HCEC 1CT (cell line): ENCODE results near the gene ECE2.

ENCODE experiments used
- DNase-seq: peaks from one replicate; pipeline ENCODE4 v3.0.0-alpha.2; 2017

ECE2 gene

DNA sequence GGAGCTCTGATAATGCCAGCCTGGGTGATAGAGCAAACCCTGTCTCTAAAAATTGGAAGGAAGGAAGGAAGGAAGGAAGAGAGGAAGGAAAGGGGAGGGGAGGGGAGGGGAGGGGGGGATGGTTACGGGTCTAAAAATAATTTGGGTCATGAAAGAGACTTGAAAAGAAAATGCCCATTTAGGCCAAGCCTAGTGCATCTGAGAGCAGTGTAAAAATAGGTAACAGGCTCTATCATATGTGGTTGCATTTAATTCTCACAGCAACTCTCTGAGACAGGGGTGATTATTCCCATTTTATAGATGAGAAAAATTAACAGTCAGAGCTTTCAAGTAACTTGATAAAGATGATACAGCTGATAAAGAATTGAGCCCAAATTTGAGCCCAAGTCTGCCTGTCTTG, 3.6 kb upstream of the ECE2 start:
- DNase-seq: no peak

DNA sequence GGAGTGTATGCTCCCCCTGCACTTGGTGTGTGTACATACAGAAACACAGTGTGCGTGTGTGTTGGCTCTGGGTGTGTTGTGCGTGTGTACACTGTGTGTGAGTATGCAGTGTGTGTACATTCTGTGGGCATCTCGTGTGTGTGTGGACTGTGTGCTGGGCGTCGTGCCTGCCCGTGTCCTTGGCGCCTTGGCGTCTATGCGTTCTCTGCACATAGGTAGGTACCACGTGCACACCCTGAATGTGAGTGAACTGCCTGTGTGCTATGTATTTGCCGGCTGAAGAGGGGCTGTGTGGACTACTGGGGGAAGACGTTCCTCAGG, 481 bp upstream of the ECE2 start:
- no peak for DNase-seq

DNA sequence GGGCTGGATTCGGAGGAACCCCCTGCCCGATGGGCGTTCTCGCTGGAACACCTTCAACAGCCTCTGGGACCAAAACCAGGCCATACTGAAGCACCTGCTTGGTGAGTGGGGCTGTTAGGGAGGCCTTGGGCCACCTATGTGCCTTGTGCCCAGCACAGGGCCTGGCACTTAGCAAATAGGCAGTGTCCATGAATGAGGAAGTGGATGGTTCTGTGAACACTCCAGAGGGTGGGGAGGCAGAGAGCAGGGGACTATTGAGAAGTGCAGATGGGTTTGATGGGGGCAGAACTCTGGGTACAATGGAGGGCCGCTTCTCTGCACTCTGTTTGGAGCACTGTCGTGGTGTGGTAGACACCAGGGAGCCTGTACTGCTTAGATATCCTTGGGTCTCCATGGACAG, 1.5 kb downstream of the ECE2 start:
- no peak for DNase-seq

DNA sequence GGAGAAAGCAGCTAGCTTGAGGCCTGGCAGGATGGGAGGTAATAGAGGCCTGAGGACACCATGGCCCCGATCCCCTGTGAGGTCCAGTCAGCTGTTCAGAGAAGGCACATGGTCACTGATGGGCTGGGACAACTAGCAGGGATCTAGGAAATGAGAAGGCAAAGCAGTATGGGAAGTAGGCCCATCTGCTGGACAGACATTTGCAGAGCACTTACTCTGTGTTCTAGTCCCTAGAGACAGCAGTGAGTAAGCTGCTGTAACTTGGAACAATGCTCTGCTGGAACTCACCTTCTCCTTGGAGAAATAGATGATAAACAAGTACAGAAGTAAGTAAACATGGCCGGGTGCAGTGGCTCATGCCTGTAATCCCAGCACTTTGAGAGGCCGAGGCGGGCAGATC, 7.1 kb downstream of the ECE2 start:
- DNase-seq: no peak

DNA sequence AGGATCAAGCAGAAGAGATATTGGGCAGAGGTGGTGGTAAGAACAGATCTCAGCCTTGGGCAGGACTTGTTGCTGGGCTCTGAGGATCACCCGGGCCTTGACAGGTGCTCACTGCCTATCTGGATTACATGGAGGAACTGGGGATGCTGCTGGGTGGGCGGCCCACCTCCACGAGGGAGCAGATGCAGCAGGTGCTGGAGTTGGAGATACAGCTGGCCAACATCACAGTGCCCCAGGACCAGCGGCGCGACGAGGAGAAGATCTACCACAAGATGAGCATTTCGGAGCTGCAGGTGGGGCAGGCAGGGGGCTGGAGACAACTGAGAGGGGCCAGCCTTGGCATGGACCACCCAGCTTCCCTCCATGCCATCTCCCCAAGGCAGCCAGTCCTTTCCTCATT, 7.9 kb downstream of the ECE2 start:
- DNase-seq: no peak

DNA sequence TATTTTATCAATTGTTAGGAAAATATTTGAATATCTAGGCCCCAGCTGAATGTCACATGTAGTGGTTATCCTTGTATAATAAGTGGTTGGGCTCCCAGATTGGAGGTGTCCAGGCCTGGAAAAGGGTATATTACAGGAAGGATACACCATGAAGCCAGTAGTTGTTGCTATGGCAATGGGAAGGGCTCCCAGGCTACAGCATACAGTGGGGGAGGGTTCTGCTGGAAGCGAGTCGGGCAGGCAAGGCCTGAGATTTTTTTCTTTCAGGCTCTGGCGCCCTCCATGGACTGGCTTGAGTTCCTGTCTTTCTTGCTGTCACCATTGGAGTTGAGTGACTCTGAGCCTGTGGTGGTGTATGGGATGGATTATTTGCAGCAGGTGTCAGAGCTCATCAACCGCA, 8.9 kb downstream of the ECE2 start:
- DNase-seq: peak; percentile 73

DNA sequence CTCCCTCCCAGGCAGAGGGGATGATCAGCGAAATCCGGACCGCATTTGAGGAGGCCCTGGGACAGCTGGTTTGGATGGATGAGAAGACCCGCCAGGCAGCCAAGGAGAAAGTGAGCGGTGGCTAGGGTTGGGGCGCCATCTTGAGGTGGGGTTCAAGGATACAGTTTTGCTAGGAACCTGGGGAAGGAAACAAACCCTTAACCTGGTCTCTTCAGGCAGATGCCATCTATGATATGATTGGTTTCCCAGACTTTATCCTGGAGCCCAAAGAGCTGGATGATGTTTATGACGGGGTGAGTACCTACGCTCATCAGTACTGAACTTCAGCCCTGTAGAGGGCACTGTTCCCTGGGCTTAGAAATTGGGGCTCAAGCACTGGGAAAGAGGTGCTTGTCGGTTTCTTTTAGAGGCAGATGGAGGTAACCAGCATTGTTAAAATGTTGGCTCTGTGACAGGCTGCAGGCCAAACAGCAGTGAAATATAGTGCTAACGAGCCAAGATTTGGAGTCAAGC, 13.7 kb downstream of the ECE2 start:
- peak; percentile 38 for DNase-seq

DNA sequence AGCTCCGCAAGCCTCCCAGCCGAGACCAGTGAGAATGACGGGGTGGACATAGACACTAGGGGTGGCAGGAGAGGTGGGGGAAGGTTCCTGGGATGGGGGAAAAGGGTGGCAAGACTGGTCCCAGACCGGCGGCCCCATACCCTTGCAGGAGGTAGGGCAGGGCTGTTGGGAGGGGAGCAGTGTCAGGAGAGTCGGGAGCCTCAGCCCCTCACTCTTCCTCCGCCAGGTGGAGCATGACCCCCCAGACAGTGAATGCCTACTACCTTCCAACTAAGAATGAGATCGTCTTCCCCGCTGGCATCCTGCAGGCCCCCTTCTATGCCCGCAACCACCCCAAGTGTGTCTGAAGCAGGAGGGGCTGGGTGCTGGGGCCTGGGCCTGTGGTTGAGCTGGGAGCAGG, 14.5 kb downstream of the ECE2 start:
- no peak for DNase-seq

DNA sequence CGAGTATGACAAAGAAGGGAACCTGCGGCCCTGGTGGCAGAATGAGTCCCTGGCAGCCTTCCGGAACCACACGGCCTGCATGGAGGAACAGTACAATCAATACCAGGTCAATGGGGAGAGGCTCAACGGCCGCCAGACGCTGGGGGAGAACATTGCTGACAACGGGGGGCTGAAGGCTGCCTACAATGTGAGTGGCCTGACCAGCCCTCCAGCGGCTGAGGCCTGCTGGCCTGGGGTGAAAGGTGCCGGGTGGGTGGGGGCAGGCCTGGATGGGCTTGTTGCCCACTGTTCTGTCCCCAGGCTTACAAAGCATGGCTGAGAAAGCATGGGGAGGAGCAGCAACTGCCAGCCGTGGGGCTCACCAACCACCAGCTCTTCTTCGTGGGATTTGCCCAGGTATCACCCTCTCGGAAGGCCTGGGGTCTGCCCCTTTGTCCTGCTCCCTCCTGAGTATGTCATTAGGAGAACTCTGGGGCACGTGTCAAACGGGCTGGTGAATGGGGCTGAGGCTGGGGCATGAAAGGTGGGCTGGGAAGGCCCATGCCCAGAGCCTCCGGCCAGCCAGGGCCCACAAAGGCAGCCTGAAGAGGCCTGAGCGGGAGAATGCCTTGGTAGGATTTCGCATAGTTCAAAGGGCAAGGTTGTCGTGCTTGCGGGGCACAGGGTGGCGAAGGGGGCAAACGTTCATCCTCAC, 15.4 kb downstream of the ECE2 start:
- no peak for DNase-seq

DNA sequence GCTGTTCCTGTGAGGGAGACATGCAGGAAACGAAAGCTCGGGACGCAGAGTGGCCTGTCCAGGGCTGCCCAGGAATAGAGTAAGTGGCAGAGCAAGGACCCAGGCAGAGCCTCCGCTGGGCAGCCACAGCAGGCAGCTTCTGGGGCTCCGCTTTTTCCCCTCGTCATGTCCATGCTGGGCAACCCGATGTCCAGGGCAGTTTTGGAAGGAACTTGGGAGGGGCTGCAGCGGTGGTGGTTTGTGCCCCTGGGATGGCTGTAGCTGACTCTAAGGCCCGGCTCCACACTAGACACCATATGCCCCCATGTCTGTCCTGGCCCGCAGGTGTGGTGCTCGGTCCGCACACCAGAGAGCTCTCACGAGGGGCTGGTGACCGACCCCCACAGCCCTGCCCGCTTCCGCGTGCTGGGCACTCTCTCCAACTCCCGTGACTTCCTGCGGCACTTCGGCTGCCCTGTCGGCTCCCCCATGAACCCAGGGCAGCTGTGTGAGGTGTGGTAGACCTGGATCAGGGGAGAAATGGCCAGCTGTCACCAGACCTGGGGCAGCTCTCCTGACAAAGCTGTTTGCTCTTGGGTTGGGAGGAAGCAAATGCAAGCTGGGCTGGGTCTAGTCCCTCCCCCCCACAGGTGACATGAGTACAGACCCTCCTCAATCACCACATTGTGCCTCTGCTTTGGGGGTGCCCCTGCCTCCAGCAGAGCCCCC, 16.1 kb downstream of the ECE2 start:
- DNase-seq: no peak

DNA sequence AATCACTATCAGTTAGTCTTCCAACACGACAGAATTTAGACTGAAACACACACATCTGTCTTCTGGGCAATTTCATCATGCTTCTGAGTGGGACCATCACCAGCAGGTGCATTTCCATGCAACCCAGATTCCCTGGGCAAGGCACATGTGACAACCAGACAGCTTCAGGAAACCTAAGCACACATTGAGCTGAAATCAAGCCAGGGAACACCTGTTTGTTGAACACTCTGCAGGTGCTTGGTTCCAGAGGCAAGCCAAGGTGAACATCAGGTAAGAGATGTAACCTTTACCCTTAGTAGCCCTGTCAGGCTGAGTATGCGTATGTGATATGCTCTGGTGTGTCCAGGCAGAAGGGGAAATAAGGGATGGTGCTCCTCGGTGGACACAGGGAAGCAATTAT, 19.9 kb downstream of the ECE2 start:
- no peak for DNase-seq

DNA sequence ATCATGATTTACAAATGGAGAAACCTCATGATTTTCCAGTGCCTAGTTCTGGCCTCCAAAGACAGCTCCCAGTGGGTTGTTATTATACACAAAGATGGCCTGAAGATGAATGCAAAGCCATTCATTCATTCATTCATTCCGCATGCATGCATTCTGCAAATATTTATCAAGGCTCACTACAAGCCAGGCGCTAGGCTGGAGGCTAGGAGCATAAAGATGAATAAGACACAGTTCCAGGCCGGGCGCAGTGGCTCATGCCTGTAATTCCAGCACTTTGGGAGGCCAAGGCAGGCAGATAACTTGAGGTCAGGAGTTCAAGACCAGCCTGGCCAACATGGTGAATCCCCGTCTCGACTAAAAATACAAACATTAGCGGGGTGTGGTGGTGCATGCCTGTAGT, 20.8 kb downstream of the ECE2 start:
- DNase-seq: no peak

DNA sequence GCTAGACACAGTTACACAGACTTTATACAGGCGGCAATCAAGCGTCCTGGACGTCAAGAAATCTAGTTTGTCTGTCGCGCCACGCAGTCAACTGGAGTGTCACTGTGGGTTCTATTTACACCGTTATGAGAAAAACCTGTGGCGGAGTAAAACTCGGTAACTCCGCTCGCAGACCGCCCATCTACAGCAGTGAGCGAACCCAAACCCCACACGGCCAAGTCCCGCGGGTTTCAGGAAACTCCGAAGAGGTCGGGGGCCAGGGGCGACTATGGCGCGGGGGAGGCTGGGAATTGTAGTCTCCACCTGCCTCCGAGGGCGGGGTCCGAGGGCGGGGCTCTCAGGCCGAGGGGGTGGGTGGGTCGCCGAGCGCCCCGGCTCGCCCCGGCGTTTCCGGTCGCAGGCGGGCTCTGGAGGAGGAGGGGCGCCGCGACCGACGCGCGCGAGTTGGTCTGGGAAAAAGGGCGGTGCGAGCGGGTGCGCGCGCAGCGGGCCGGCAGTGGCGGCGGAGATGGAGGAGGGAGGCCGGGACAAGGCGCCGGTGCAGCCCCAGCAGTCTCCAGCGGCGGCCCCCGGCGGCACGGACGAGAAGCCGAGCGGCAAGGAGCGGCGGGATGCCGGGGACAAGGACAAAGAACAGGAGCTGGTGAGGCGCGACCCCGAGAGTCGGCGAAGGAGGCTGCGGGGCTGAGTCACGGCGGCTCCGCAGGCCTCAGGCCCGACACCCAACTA, 23.1 kb downstream of the ECE2 start, which contains the start of gene PSMD2:
Gene PSMD2, plus strand, starts transcription at position 483 of the 729 bp plus-strand sequence. Its CDS starts 26 bp downstream, at position 509.
- peak; percentile 93 for DNase-seq

DNA sequence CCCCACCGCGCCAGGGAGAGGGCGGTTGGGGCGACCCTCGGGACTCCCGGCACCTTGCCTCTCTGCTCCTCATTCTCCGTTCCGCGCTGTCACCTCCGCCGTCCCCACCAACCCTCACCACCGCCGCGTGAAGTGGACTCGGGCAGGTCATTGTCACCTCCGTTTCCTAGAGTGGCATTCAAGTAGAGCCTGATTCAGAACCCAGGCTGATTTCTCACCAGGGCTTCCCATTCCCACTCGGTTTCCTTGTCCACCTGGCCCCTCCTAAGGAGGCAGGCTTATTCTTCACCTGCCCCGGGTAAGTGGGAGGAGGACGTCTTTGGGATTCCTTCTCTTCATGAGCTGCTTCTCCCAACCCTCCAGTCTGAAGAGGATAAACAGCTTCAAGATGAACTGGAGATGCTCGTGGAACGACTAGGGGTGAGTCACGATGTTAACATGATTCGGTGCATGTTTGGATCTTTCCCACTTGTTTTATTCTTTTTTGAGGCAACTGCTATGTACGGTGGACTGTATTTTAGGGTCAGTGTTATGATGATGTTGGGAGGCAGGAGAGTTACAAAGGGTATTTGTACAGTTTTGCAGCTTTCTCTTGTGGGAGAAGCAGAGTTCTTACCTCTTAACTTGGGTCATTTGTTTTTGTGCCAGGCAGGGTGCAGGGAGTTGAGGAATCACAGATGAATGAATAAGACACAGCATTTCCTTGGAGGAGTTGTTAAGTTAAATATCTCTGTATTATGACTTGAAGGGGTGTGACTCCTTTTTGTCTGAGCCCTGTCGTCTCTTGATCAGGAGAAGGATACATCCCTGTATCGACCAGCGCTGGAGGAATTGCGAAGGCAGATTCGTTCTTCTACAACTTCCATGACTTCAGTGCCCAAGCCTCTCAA, 23.9 kb downstream of the ECE2 start:
- peak; percentile 37 for DNase-seq

DNA sequence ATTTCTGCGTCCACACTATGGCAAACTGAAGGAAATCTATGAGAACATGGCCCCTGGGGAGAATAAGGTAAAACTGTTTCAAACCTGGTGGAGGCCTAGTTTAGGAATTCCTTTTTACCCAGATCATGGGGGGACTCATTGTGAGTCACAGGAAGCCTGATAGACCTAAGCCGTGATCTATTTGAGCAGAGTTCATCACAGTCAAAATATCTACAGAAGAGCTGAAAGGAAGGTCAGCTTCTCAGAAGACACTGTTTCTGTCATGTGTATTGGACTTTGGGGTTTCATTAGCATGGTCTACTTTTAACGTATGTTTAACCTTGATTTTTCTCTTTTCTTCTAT, 24.5 kb downstream of the ECE2 start:
- peak; percentile 76 for DNase-seq

DNA sequence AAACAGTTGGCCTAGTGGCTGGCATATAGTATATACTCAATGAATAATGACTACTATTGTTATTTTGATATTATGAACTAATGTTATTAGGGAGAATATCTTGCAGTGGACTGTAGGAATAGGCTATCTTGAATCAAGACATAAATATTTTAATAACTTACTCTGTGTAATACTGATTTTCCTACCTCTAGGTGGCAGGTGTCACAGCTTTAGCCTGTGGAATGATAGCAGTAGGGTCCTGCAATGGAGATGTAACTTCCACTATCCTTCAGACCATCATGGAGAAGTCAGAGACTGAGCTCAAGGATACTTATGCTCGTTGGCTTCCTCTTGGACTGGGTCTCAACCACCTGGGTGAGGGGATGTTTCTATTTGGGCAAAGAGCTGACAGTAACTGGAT, 29.8 kb downstream of the ECE2 start:
- DNase-seq: peak; percentile 26

DNA sequence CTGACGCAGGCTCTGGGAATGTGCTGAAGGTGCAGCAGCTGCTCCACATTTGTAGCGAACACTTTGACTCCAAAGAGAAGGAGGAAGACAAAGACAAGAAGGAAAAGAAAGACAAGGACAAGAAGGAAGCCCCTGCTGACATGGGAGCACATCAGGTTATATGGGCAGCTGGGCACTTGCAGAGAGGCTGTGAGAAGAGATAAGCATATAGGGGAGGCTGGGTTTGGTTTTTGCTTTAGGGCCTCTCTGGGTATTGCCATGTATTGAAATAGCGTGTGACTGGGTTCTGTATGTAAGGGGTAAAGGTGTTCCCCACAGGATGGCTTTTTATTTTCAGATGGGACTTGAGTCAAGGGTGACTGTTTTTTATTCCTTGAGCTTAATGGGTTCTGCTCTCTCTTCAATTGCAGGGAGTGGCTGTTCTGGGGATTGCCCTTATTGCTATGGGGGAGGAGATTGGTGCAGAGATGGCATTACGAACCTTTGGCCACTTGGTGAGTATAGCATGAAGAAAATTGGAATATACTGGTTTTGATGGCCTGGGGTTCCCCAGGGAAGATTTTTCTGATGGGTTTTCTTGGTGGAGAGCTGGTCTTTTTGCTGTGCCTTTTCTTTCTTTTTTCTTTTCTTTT, 30.6 kb downstream of the ECE2 start:
- DNase-seq: no peak

DNA sequence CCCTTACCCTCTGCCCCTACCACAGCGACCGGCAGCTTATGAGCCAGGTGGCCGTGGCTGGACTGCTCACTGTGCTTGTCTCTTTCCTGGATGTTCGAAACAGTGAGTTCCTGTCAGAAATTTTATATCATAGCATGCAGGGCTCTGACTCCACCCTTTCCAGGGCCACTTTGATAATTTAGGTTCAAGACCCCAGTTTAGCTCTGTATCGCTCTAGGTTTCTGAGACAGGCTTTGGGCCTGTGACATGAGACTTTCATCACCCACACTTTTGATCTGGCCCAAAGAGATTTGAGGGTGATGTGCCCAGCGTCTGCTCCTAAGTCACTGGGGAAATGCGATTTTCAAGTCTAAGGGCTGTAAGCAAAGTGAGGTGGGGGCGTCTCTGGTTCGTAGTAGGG, 32.1 kb downstream of the ECE2 start:
- DNase-seq: no peak

DNA sequence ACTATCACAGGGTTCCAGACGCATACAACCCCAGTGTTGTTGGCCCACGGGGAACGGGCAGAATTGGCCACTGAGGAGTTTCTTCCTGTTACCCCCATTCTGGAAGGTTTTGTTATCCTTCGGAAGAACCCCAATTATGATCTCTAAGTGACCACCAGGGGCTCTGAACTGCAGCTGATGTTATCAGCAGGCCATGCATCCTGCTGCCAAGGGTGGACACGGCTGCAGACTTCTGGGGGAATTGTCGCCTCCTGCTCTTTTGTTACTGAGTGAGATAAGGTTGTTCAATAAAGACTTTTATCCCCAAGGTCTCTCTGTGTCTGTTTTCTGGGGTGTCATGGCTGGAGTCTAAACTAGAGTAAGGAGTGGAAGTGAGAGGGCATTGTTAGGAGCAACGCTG, 32.9 kb downstream of the ECE2 start:
- no peak for DNase-seq

DNA sequence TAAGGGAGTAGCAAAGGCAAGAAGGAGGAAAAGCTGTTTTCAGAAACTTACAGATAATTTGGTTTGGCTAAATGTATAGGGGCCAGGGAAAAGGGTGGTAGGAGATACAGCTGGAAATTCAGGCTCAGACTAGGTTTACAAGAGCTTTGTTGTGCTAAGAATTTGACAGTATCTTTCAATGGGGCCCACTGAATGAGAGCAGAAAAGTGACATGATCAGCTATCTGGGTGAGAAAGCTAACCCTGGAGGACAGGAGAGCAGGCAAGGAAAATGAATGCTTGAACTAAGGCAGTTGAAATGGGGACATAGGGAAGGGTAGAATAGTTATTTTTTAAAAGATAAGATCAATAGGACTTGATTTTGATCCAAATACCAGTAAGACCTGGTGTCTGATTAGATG, 35.8 kb downstream of the ECE2 start:
- no peak for DNase-seq

DNA sequence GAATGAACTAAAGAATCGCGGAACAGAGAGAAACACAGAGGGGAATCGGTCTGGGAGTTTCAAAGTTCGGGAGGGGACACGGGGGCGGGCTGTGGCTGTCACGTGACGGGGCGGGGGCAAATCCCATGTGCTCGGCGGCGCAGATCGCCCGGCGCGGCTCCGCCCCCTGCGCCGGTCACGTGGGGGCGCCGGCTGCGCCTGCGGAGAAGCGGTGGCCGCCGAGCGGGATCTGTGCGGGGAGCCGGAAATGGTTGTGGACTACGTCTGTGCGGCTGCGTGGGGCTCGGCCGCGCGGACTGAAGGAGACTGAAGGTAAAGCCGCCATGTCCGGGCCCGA, 38.5 kb downstream of the ECE2 start, which contains the start of gene EIF4G1:
Gene EIF4G1, plus strand, starts transcription at position 244 of the 337 bp plus-strand sequence. CDS start 1,191 bp downstream, outside the sequence.
- peak; percentile 95 for DNase-seq
